Measurements from ENCODE around the gene COMMD6. TPM values are rescaled to one million over a fixed set of nuclear protein-coding genes. Genes with fewer than 3 reads are reported as not detected.

The COMMD6 gene
- total RNA-seq, 4 donors from 2014 or later: 17.0 to 29.4 (median 20.4) TPM

GRCh38 chr13:75505327-75505726, 32.3 kb downstream of the COMMD6 start:
- DNase-seq (no peak), ATAC-seq (no peak)
- Histone ChIP-seq H3K27me3 (no peaks in the 10 kb centered on the region), H3K27ac (no peak overlapping the region), H3K9me3 (no peaks in the 10 kb centered on the region), H3K4me1 (no peaks in the 10 kb centered on the region), H3K36me3 (no peaks in the 10 kb centered on the region), H3K4me3 (no peak overlapping the region)
- no peak for TF ChIP-seq CTCF (IDR thresholded peaks at IDR 0.05 in 4 of 5, conservative IDR thresholded peaks at IDR 0.05 in 1 of 5)
- TF ChIP-seq POLR2A (IDR thresholded peaks at IDR 0.05): no peak
- intact Hi-C loops (cut with DNase I; ENCODE audit: low total_unique reads) (no loop called here), in situ Hi-C loops (cut with MboI; ENCODE audit: low sequenced_read_pairs in 4 of 4) (no loop called here)

- TF ChIP-seq POLR2A (IDR thresholded peaks at IDR 0.05) (no peak), CTCF (IDR thresholded peaks at IDR 0.05 in 4 of 5, conservative IDR thresholded peaks at IDR 0.05 in 1 of 5) (no peak)
Measured at GRCh38 chr13:75495938-75496337, 41.7 kb downstream of the COMMD6 start.

GRCh38 chr13:75494491-75494890, 43.1 kb downstream of the COMMD6 start:
- no peak overlapping the region for H3K4me3 ChIP-seq
- intact Hi-C loops (cut with DNase I; ENCODE audit: low total_unique reads): no loop called here
- no peak for ATAC-seq
- no peak overlapping the region for H3K27ac ChIP-seq
- H3K4me1 ChIP-seq: no peaks in the 10 kb centered on the region
- DNase-seq: no peak
- in situ Hi-C loops (cut with MboI; ENCODE audit: low sequenced_read_pairs in 4 of 4): no loop called here
- H3K36me3 ChIP-seq: no peaks in the 10 kb centered on the region
- no peaks in the 10 kb centered on the region for H3K9me3 ChIP-seq
- TF ChIP-seq CTCF (IDR thresholded peaks at IDR 0.05 in 4 of 5, conservative IDR thresholded peaks at IDR 0.05 in 1 of 5) (no peak), POLR2A (IDR thresholded peaks at IDR 0.05) (no peak)
- no peaks in the 10 kb centered on the region for H3K27me3 ChIP-seq

More at GRCh38 chr13:75495938-75496337, 41.7 kb downstream of the COMMD6 start:
- in situ Hi-C loops (cut with MboI; ENCODE audit: low sequenced_read_pairs in 4 of 4) (no loop called here), intact Hi-C loops (cut with DNase I; ENCODE audit: low total_unique reads) (no loop called here)
- ATAC-seq: no peak
- no peaks in the 10 kb centered on the region for H3K4me1 ChIP-seq
- H3K36me3 ChIP-seq: no peaks in the 10 kb centered on the region
- no peaks in the 10 kb centered on the region for H3K27me3 ChIP-seq
- H3K9me3 ChIP-seq: no peaks in the 10 kb centered on the region
- no peak for DNase-seq
- no peak overlapping the region for H3K4me3 ChIP-seq
- no peak overlapping the region for H3K27ac ChIP-seq

- TF ChIP-seq POLR2A (IDR thresholded peaks at IDR 0.05) (no peak), CTCF (IDR thresholded peaks at IDR 0.05 in 4 of 5, conservative IDR thresholded peaks at IDR 0.05 in 1 of 5) (no peak)
- Histone ChIP-seq H3K4me3 (no peak overlapping the region), H3K27ac (no peak overlapping the region), H3K36me3 (no peaks in the 10 kb centered on the region), H3K9me3 (no peaks in the 10 kb centered on the region), H3K27me3 (no peaks in the 10 kb centered on the region), H3K4me1 (no peaks in the 10 kb centered on the region)
- in situ Hi-C loops (cut with MboI; ENCODE audit: low sequenced_read_pairs in 4 of 4) (no loop called here), intact Hi-C loops (cut with DNase I; ENCODE audit: low total_unique reads) (no loop called here)
- ATAC-seq: no peak
- no peak for DNase-seq
Measured at GRCh38 chr13:75493156-75493555, 44.5 kb downstream of the COMMD6 start.

GRCh38 chr13:75492389-75492788, 45.3 kb downstream of the COMMD6 start:
- Histone ChIP-seq H3K27me3 (no peaks in the 10 kb centered on the region), H3K4me1 (no peaks in the 10 kb centered on the region), H3K9me3 (no peaks in the 10 kb centered on the region), H3K36me3 (no peaks in the 10 kb centered on the region), H3K27ac (no peak overlapping the region), H3K4me3 (no peak overlapping the region)
- no peak for DNase-seq
- ATAC-seq: no peak
- TF ChIP-seq CTCF (IDR thresholded peaks at IDR 0.05 in 4 of 5, conservative IDR thresholded peaks at IDR 0.05 in 1 of 5): no peak
- no peak for TF ChIP-seq POLR2A (IDR thresholded peaks at IDR 0.05)
- in situ Hi-C loops (cut with MboI; ENCODE audit: low sequenced_read_pairs in 4 of 4): no loop called here
- intact Hi-C loops (cut with DNase I; ENCODE audit: low total_unique reads): no loop called here

All from gastrocnemius medialis (tissue), 4 donors.